Activated naive CD4-positive, alpha-beta T cell treated with anti-CD3 and anti-CD28 coated beads, Interleukin-2, amount 50 U/mL, for 24 hours (primary cell): ENCODE results near the gene OBSL1.

Experiments used
- H3K27ac Mint-ChIP-seq: one replicate; pipeline ENCODE4 v1.8.0; 2021; ENCODE audit warnings: mild to moderate bottlenecking, mixed read lengths
- H3K27me3 Mint-ChIP-seq: one replicate; pipeline ENCODE4 v1.8.0; 2021; ENCODE audit warnings: mixed read lengths
- H3K36me3 Mint-ChIP-seq: one replicate; pipeline ENCODE4 v1.8.0; 2021; ENCODE audit warnings: mixed read lengths
- H3K4me1 Mint-ChIP-seq: one replicate; pipeline ENCODE4 v1.8.0; 2021; ENCODE audit warnings: mixed read lengths
- H3K4me3 Mint-ChIP-seq: one replicate; pipeline ENCODE4 v1.8.0; 2021; ENCODE audit warnings: mild to moderate bottlenecking, mixed read lengths
- H3K9me3 Mint-ChIP-seq: one replicate; pipeline ENCODE4 v1.8.0; 2021; ENCODE audit warnings: mixed read lengths

Gene OBSL1

GRCh38 chr2:219571311-219572236 lies at the start of gene OBSL1:
Gene OBSL1, minus strand, starts transcription at chr2:219571539. Its CDS starts 307 bp downstream, at chr2:219571232.
- no peak within 1 kb of the TSS for H3K27ac Mint-ChIP-seq
- H3K36me3 Mint-ChIP-seq, result no peaks in the 10 kb centered on the region
- H3K4me1 Mint-ChIP-seq, result no peaks in the 10 kb centered on the region
- H3K9me3 Mint-ChIP-seq, result no peaks in the 10 kb centered on the region
- H3K4me3 Mint-ChIP-seq, result no peak within 1 kb of the TSS
- H3K27me3 Mint-ChIP-seq, result peaks cover 30% of the 10 kb centered on the region

- Mint-ChIP-seq H3K9me3 (no peaks in the 10 kb centered on the region), H3K4me3 (no peak overlapping the region), H3K4me1 (no peaks in the 10 kb centered on the region), H3K27me3 (no peaks in the 10 kb centered on the region), H3K36me3 (no peaks in the 10 kb centered on the region), H3K27ac (no peak overlapping the region)
These were observed 49.2 kb upstream of the OBSL1 start for GRCh38 chr2:219620546-219620945.

- H3K36me3 Mint-ChIP-seq, result peaks cover 2% of the 10 kb centered on the region
- no peak overlapping the region for H3K4me3 Mint-ChIP-seq
- no peak overlapping the region for H3K27ac Mint-ChIP-seq
- H3K4me1 Mint-ChIP-seq, result no peaks in the 10 kb centered on the region
- no peaks in the 10 kb centered on the region for H3K9me3 Mint-ChIP-seq
- no peaks in the 10 kb centered on the region for H3K27me3 Mint-ChIP-seq
These were observed 47.9 kb upstream of the OBSL1 start for GRCh38 chr2:219619235-219619634.

- H3K4me1 Mint-ChIP-seq, result no peaks in the 10 kb centered on the region
- no peaks in the 10 kb centered on the region for H3K27me3 Mint-ChIP-seq
- no peak overlapping the region for H3K27ac Mint-ChIP-seq
- H3K4me3 Mint-ChIP-seq, result no peak overlapping the region
- no peaks in the 10 kb centered on the region for H3K9me3 Mint-ChIP-seq
- H3K36me3 Mint-ChIP-seq, result peaks cover 2% of the 10 kb centered on the region
These were observed 47.4 kb upstream of the OBSL1 start for GRCh38 chr2:219618733-219619122.

GRCh38 chr2:219616550-219616949 lies 45.2 kb upstream of the OBSL1 start:
- H3K36me3 Mint-ChIP-seq, result peaks cover 2% of the 10 kb centered on the region
- H3K4me1 Mint-ChIP-seq, result peaks cover 9% of the 10 kb centered on the region
- no peaks in the 10 kb centered on the region for H3K27me3 Mint-ChIP-seq
- H3K4me3 Mint-ChIP-seq, result no peak overlapping the region
- no peak overlapping the region for H3K27ac Mint-ChIP-seq
- no peaks in the 10 kb centered on the region for H3K9me3 Mint-ChIP-seq

- Mint-ChIP-seq H3K4me1 (peaks cover 9% of the 10 kb centered on the region), H3K27ac (no peak overlapping the region), H3K9me3 (no peaks in the 10 kb centered on the region), H3K4me3 (no peak overlapping the region), H3K27me3 (no peaks in the 10 kb centered on the region), H3K36me3 (peaks cover 5% of the 10 kb centered on the region)
These were observed 44.6 kb upstream of the OBSL1 start for GRCh38 chr2:219615894-219616293.

GRCh38 chr2:219615036-219615435 lies 43.7 kb upstream of the OBSL1 start:
- Mint-ChIP-seq H3K4me3 (no peak overlapping the region), H3K4me1 (peaks cover 9% of the 10 kb centered on the region), H3K27me3 (no peaks in the 10 kb centered on the region), H3K36me3 (peaks cover 7% of the 10 kb centered on the region), H3K27ac (no peak overlapping the region), H3K9me3 (no peaks in the 10 kb centered on the region)

- Mint-ChIP-seq H3K36me3 (peaks cover 7% of the 10 kb centered on the region), H3K4me3 (no peak overlapping the region), H3K27me3 (no peaks in the 10 kb centered on the region), H3K4me1 (peaks cover 9% of the 10 kb centered on the region), H3K9me3 (no peaks in the 10 kb centered on the region), H3K27ac (peak overlapping the region; percentile 53)
These were observed 42.9 kb upstream of the OBSL1 start for GRCh38 chr2:219614076-219614860.

- Mint-ChIP-seq H3K36me3 (peaks cover 7% of the 10 kb centered on the region), H3K27ac (no peak overlapping the region), H3K4me3 (no peak overlapping the region), H3K27me3 (no peaks in the 10 kb centered on the region), H3K9me3 (no peaks in the 10 kb centered on the region), H3K4me1 (peaks cover 9% of the 10 kb centered on the region)
These were observed 42.2 kb upstream of the OBSL1 start for GRCh38 chr2:219613461-219614070.

- Mint-ChIP-seq H3K9me3 (no peaks in the 10 kb centered on the region), H3K36me3 (peaks cover 7% of the 10 kb centered on the region), H3K4me1 (peaks cover 9% of the 10 kb centered on the region), H3K4me3 (no peak overlapping the region), H3K27me3 (no peaks in the 10 kb centered on the region), H3K27ac (no peak overlapping the region)
These were observed 41.4 kb upstream of the OBSL1 start for GRCh38 chr2:219612577-219613286.

- no peak overlapping the region for H3K4me3 Mint-ChIP-seq
- no peaks in the 10 kb centered on the region for H3K27me3 Mint-ChIP-seq
- no peaks in the 10 kb centered on the region for H3K9me3 Mint-ChIP-seq
- H3K4me1 Mint-ChIP-seq, result peaks cover 9% of the 10 kb centered on the region
- H3K27ac Mint-ChIP-seq, result no peak overlapping the region
- peaks cover 9% of the 10 kb centered on the region for H3K36me3 Mint-ChIP-seq
These were observed 40.7 kb upstream of the OBSL1 start for GRCh38 chr2:219611866-219612576.

GRCh38 chr2:219611306-219611705 lies 40.0 kb upstream of the OBSL1 start:
- Mint-ChIP-seq H3K27me3 (no peaks in the 10 kb centered on the region), H3K36me3 (peaks cover 12% of the 10 kb centered on the region), H3K27ac (no peak overlapping the region), H3K4me3 (no peak overlapping the region), H3K4me1 (peaks cover 9% of the 10 kb centered on the region), H3K9me3 (no peaks in the 10 kb centered on the region)

- Mint-ChIP-seq H3K27ac (no peak overlapping the region), H3K4me1 (peaks cover 9% of the 10 kb centered on the region), H3K36me3 (peaks cover 14% of the 10 kb centered on the region), H3K4me3 (no peak overlapping the region), H3K9me3 (no peaks in the 10 kb centered on the region), H3K27me3 (no peaks in the 10 kb centered on the region)
These were observed 37.9 kb upstream of the OBSL1 start for GRCh38 chr2:219609149-219609750.

GRCh38 chr2:219608399-219608964 lies 37.1 kb upstream of the OBSL1 start:
- Mint-ChIP-seq H3K4me1 (peaks cover 9% of the 10 kb centered on the region), H3K36me3 (peaks cover 18% of the 10 kb centered on the region), H3K27ac (no peak overlapping the region), H3K9me3 (no peaks in the 10 kb centered on the region), H3K27me3 (no peaks in the 10 kb centered on the region), H3K4me3 (no peak overlapping the region)
